Subcutaneous adipose tissue (tissue), 4 donors: ENCODE measurements around the gene HSD17B2. TPM values are rescaled to one million over a fixed set of nuclear protein-coding genes. Genes with fewer than 3 reads are reported as not detected.

Source experiments
- CTCF ChIP-seq: fragments of 450-650 bp; IDR thresholded peaks from one replicate; pipeline ENCODE4 v1.5.1; 2016; ENCODE audit warnings: low read depth, mild to moderate bottlenecking, control low read depth, antibody characterized with exemption, moderate library complexity
- total RNA-seq, 4 donors: library from RNA; depleted of rRNA; stranded (reverse); fragments of >200 nt; gene quantifications; one replicate each; pipeline ENCODE4 v1.1.0, GENCODE V29; 2016

Gene HSD17B2
- not detected for total RNA-seq

GRCh38 chr16:82034981-82035612, at the start of gene HSD17B2:
HSD17B2 (plus strand) TSS chr16:82035253; CDS start chr16:82035425, 172 bp downstream.
- TF ChIP-seq CTCF = no peak

GRCh38 chr16:81987121-81987520, 47.9 kb upstream of the HSD17B2 start:
- no peak for TF ChIP-seq CTCF

- TF ChIP-seq CTCF = no peak
Observed at GRCh38 chr16:81987706-81988105, 47.3 kb upstream of the HSD17B2 start.

DNA sequence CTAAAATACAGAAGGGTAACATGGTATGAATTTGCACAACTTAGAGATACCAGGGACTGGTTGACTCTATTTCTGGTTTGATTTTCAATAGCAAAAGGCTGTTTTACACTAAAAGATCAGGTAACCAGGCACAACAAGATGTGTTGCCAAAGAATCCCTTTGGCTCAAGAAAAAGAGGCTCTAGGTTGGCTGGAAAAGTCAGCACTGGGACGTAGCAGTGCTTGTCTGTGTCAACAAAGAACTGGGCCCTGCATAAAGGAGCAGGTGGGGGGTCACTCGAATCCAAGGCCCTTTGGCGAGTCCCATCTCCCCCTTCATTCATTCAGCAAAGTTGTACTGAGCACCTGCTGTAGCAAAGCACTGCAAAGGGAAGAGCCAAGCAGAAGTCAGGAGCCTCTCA, 42.2 kb upstream of the HSD17B2 start:
- no peak for TF ChIP-seq CTCF

- no peak for TF ChIP-seq CTCF
Observed at GRCh38 chr16:81994485-81994884, 40.6 kb upstream of the HSD17B2 start.

- no peak for TF ChIP-seq CTCF
Observed at GRCh38 chr16:81995651-81996050, 39.4 kb upstream of the HSD17B2 start.

- no peak for TF ChIP-seq CTCF
Observed at GRCh38 chr16:81996664-81997509, 38.2 kb upstream of the HSD17B2 start.
